HG03066 (cell line): ENCODE results near the gene RAD23A.
"Not testable (repeated sequence)": the region's sequence is repeated elsewhere in the genome, so short reads cannot be mapped to it uniquely, and the experiment has no call there.

Source experiments
- ATAC-seq: cut with Tn5 transposase; IDR thresholded peaks from one replicate; pipeline ENCODE4 v1.9.1; 2021; ENCODE audit warnings: low read depth; ENCODE audit not compliant: unreplicated experiment

Gene RAD23A

GRCh38 chr19:12953799-12954611 lies 8.3 kb downstream of the RAD23A start:
- no peak for ATAC-seq

DNA sequence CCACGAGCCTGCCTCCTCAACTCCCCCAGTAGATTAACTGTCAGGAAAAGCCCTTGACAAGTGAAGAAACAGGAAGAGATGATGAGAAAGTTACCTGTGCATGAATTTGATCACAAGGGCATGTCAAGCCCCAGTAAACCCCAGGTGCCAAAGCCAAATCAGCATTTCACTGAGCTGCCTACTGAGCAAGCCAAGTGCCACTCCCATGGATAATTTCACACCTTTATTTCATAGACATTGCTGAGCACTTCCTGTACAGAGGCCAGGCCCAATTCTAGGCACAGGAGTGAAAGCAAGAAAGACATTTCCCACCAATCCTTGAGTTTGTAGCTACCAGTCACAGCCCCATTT lies 8.9 kb downstream of the RAD23A start:
- no peak for ATAC-seq

- not testable (repeated sequence) for ATAC-seq
Measured at GRCh38 chr19:12955575-12955974, 9.9 kb downstream of the RAD23A start.

GRCh38 chr19:12955996-12956395 lies 10.3 kb downstream of the RAD23A start:
- no peak for ATAC-seq

GRCh38 chr19:12956446-12957388 lies 11.1 kb downstream of the RAD23A start, which contains the start of gene GADD45GIP1:
Gene GADD45GIP1, minus strand, starts transcription at chr19:12957223. Its CDS starts 11 bp downstream, at chr19:12957212.
- peak; percentile 63 for ATAC-seq

GRCh38 chr19:12957389-12957952 lies 11.8 kb downstream of the RAD23A start:
- peak; percentile 19 for ATAC-seq

GRCh38 chr19:12959481-12959880 lies 13.8 kb downstream of the RAD23A start:
- no peak for ATAC-seq

DNA sequence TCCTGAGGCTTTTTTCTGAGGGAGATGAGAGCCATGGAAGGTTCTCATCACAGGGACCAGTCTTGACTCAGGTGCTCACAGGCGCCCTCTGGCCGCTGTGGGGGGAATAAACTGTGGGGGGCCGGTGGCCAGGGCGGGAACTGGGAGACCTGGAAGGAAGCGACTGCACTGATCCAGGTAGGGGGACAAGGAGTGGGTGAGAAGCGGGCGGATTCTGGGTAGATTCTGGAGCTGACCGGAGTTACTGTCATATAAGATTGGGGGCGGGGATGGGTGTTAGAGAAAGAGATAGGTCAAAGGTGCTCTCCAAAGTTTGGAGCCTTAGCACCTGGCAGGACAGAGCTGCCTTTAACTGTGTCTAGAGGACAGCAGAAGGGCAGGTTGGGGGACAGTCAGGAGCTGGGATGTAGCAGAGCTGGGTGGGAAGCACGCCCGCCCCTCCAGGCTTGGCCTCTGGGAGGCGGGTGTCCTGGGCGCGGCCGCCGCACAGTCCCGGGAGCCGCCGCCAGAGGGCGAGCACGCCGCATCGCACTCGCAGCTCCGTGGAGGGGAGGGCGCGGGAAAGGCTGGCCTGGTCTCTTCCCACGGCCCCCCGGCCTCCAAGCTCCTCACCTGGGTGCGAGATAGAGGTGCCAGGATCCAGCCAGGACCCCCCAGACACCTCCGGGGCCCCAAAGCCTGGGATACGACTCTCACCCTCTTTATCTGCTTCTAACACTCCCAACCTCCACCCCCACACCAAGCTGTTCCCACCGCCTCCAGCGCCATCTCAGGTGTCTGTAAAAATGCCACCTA lies 19.6 kb downstream of the RAD23A start:
- ATAC-seq: no peak

GRCh38 chr19:12965812-12966135 lies 20.1 kb downstream of the RAD23A start:
- ATAC-seq: no peak

- ATAC-seq: no peak
Measured at GRCh38 chr19:12967907-12968306, 22.2 kb downstream of the RAD23A start.

DNA sequence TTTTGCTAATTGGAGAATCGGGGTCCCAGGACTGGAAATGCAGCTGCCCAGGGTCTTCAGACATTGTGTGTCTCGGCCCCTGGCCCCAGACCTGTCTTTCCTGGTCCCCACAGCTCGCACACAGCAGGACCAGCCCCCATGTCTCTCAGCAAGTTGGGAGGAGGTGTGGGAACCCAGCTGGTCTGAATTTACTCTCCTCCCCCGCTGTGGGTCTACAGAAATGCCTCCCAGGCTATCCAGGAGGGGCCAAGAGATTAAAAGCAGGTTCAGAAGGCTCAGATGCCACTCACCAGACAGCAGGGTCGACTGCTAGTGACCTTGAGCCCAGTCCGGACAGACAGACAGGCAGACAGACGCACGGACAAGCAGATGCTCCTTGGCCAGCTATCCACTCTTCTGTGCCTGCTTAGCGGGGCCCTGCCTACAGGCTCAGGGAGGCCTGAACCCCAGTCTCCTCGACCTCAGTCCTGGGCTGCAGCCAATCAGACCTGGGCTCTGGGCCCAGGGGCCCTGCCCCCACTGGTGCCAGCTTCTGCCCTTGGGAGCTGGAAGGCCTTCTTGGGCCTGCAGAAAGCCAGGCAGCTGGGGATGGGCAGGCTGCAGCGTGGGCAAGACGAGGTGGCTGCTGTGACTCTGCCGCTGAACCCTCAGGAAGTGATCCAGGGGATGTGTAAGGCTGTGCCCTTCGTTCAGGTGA lies 23.8 kb downstream of the RAD23A start, which contains the start of gene DAND5:
Gene DAND5 (plus strand): TSS at position 285 of the 697 bp plus-strand sequence. CDS start 85 bp downstream, at position 370.
- ATAC-seq: no peak

GRCh38 chr19:12970070-12970820 lies 24.6 kb downstream of the RAD23A start:
- ATAC-seq: no peak

GRCh38 chr19:12973236-12973635 lies 27.6 kb downstream of the RAD23A start:
- no peak for ATAC-seq

GRCh38 chr19:12974301-12975220 lies 28.9 kb downstream of the RAD23A start:
- ATAC-seq: no peak

DNA sequence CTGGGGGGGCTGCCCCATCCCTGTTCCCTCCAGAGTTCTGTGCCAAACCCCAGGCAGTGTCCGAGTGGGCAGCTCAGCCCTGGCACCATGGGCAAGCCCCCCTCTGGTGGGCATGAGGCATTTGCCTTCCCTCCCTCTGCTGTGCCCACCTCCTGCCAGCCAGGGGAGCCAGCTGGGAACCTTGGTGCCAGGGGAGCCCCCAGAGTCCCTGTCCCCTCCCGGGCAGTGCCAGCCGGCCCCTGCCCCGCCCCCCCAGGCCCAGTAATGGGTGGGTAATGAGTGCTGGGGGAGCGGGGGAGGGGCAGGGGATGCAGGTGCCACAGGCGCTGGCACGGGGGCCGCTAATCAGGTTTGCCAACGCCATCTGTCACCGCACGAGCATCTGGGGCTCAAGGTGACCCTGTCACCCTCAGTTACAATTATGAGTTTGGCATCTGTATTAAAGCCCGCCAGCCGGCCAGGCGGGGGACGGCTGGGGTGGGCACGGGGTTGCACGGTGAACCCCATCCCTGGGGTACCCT lies 29.6 kb downstream of the RAD23A start:
- ATAC-seq: no peak

DNA sequence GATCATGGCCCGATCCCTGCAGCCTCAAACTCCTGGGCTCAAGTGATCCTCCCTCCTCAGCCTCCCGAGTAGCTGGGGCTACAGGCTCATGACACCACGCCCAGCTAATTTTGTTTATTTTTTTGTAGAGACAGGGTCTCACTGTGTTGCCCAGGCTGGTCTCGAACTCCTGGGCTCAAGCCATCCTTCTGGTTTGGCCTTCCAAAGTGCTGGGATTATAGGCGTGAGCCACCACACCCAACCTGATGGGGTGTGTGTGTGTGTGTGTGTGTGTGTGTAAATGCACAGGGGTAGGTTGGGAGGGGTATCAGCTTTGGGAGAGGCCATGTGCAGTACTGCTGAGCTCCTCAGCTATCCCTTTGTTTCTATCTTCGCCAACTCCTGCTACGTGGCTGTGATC lies 30.4 kb downstream of the RAD23A start:
- not testable (repeated sequence) for ATAC-seq

DNA sequence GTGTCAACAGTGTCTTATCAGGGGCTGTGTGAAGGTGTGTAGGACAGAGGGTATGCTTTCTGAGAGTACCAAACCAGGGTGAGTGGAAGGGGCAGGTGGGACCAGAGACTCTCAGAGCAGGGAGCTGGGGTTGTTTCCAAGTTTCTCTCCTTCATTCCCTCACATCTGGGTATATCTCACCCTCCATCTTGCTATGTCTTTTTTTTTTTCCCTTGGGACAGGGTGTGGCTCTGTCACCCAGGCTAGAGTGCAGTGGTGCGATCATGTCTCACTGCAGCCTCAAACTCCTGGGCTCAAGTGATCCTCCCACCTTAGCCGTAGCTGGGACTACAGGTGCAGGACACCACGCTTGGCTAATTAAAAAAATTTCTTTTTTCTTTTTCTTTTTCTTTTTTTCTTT lies 34.3 kb downstream of the RAD23A start:
- no peak for ATAC-seq

DNA sequence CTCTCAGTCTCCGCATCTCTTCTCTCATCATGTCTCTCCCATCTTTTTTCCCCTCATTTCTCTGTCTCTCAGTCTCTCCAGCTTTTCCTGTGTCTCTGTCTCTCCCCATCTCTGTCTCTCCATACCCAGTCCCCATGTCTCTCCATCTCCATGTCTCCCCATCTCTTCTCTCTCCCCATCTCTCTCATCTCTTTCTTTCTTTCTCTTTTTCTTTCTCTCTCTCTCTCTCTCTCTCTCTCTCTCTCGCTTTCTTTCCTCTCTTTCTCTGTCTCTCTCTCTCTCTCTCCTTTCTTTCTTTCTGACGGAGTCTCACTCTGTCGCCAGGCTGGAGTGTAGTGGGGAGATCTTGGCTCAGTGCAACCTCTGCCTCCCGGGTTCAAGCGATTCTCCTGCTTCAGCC lies 37.0 kb downstream of the RAD23A start:
- ATAC-seq: no peak
